H1 (cell line): Measurements from ENCODE around the gene DPYSL3. TPM values are rescaled to one million over a fixed set of nuclear protein-coding genes. Genes with fewer than 3 reads are reported as not detected.

ENCODE experiments used
- ASH2L ChIP-seq: fragments of 200-600, 300-600 bp; sonication (generic); IDR thresholded peaks from one replicate; pipeline ENCODE4 v1.7.1; 2017; ENCODE audit warnings: low read length
- CHD7 ChIP-seq: fragments of 300-600 bp; sonication (generic); IDR thresholded peaks from 2 replicates; pipeline ENCODE4 v1.7.1; 2012; ENCODE audit warnings: low read length, moderate library complexity, mild to moderate bottlenecking, inconsistent platforms; ENCODE audit not compliant: insufficient replicate concordance
- CTBP2 ChIP-seq: IDR thresholded peaks from 2 replicates; pipeline ENCODE4 v1.7.0; 2011; ENCODE audit warnings: borderline replicate concordance, mild to moderate bottlenecking, moderate library complexity, mixed read lengths, low read length; ENCODE audit not compliant: insufficient read depth, insufficient read length
- FOSL1 ChIP-seq: IDR thresholded peaks from 2 replicates; pipeline ENCODE4 v1.6.1; 2011; ENCODE audit warnings: mild to moderate bottlenecking, low read depth, low read length, moderate library complexity; ENCODE audit not compliant: insufficient read depth
- KDM5A ChIP-seq: fragments of 200-600 bp; IDR thresholded peaks from 2 replicates; pipeline ENCODE4 v1.7.1; 2012; ENCODE audit warnings: mild to moderate bottlenecking, low read length, inconsistent platforms, mixed read lengths
- RBBP5 ChIP-seq: IDR thresholded peaks from 2 replicates; pipeline ENCODE4 v1.7.1; 2012; ENCODE audit warnings: low read depth, mild to moderate bottlenecking, inconsistent platforms, low read length, moderate library complexity, borderline replicate concordance
- RNF2 ChIP-seq: fragments of 200-900, 300-1000 bp; sonication (generic); IDR thresholded peaks from 2 replicates; pipeline ENCODE4 v1.7.1; 2016; ENCODE audit warnings: borderline replicate concordance, low read depth, mild to moderate bottlenecking, antibody characterized with exemption, low read length; ENCODE audit not compliant: poor library complexity, severe bottlenecking; ENCODE audit errors: missing control alignments
- YY1 ChIP-seq: IDR thresholded peaks from 2 replicates; pipeline ENCODE4 v1.6.1; 2011; ENCODE audit warnings: low read depth, mild to moderate bottlenecking, low read length
- ZNF274 ChIP-seq: IDR thresholded peaks from 2 replicates; pipeline ENCODE4 v1.7.0; 2012; ENCODE audit warnings: low read length, borderline replicate concordance; ENCODE audit errors: extremely low read depth
- polyA plus RNA-seq, 7 experiments: library from polyadenylated mRNA; depleted of rRNA in 3 of 7; stranded (reverse) in 5 of 7; unstranded in 2 of 7; fragments of >200 nt in 5 of 7; fragments of 200-250 nt in 2 of 7; gene quantifications; 1 replicate in 5 of 7; 2 replicates in 1 of 7; 4 replicates in 1 of 7; pipeline versions ENCODE4 v1.2.1 to v1.2.3, GENCODE V29; 2011 to 2013; ENCODE audit warnings: missing spikeins in 2 of 7, mixed read lengths in 2 of 7
- total RNA-seq: library from RNA; stranded (reverse); fragmentation: NEBNext Ultra II Directional; extraction: Animal tissue kit (Norgen Biotek cat#: 25700); gene quantifications from 2 replicates; pipeline ENCODE4 v1.2.1, GENCODE V29; 2021

The DPYSL3 gene
- total and polyA plus RNA-seq, 2 of the 8 experiments (the other 6 are each of a cell fraction or from before 2014, with no cell fraction given): 268 to 387 TPM

DNA sequence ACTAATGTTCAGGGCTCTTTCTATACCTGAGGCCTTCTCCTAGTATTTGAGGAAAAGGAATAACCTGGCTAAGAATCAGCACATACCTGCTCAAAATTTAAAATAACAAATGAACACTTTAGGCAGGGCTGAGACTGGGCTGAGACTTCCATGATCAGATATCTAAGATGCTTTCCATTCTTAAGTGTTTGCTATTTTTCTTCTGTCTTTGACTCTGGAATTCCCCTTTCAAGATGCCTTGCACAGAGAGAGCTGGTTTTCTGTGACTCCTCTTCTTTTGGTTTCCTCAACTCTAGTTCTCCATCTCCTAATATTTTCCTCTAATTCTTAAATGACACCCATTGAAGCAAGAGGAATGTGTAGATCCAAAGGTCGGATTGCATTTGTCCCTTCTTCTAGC is 61.1 kb downstream of the DPYSL3 start (continued):
- TF ChIP-seq CHD7 (no peak), FOSL1 (no peak), ZNF274 (no peak), KDM5A (no peak), RBBP5 (no peak), ASH2L (no peak), YY1 (no peak), RNF2 (no peak), CTBP2 (no peak)
- TF ChIP-seq, all 59 proteins: peak for 0
